HG03095 (cell line): ENCODE data around the gene NDUFAF5.

Experiments used
- ATAC-seq: cut with Tn5 transposase; IDR thresholded peaks from one replicate; pipeline ENCODE4 v1.9.1; 2021; ENCODE audit warnings: moderate library complexity; ENCODE audit not compliant: unreplicated experiment

The NDUFAF5 gene

GRCh38 chr20:13775867-13776266 lies 9.0 kb upstream of the NDUFAF5 start:
- ATAC-seq: no peak

- ATAC-seq: no peak
Observed at GRCh38 chr20:13777171-13777601, 7.6 kb upstream of the NDUFAF5 start.

- ATAC-seq: peak; percentile 37
Observed at GRCh38 chr20:13778827-13779226, 6.0 kb upstream of the NDUFAF5 start.

- ATAC-seq: no peak
Observed at GRCh38 chr20:13783528-13783927, 1.3 kb upstream of the NDUFAF5 start.

GRCh38 chr20:13784271-13784892 lies 446 bp upstream of the NDUFAF5 start:
- peak; percentile 1 for ATAC-seq

- ATAC-seq: no peak
Observed at GRCh38 chr20:13786143-13786828, 1.5 kb downstream of the NDUFAF5 start.

GRCh38 chr20:13788167-13788834 lies 3.5 kb downstream of the NDUFAF5 start:
- ATAC-seq: no peak

GRCh38 chr20:13790708-13791107 lies 5.9 kb downstream of the NDUFAF5 start:
- ATAC-seq: no peak

- no peak for ATAC-seq
Observed at GRCh38 chr20:13791540-13792459, 7.0 kb downstream of the NDUFAF5 start.

- ATAC-seq: no peak
Observed at GRCh38 chr20:13793001-13793400, 8.2 kb downstream of the NDUFAF5 start.

- ATAC-seq: no peak
Observed at GRCh38 chr20:13794667-13795066, 9.8 kb downstream of the NDUFAF5 start.

- ATAC-seq: no peak
Observed at GRCh38 chr20:13799040-13799439, 14.2 kb downstream of the NDUFAF5 start.

GRCh38 chr20:13799974-13800373 lies 15.1 kb downstream of the NDUFAF5 start:
- ATAC-seq: no peak

- ATAC-seq: no peak
Observed at GRCh38 chr20:13800728-13801134, 15.9 kb downstream of the NDUFAF5 start.

GRCh38 chr20:13809373-13809772 lies 24.5 kb downstream of the NDUFAF5 start:
- no peak for ATAC-seq

- ATAC-seq: no peak
Observed at GRCh38 chr20:13809855-13810254, 25.0 kb downstream of the NDUFAF5 start.

GRCh38 chr20:13810446-13810845 lies 25.6 kb downstream of the NDUFAF5 start:
- ATAC-seq: no peak

- ATAC-seq: no peak
Observed at GRCh38 chr20:13813910-13814309, 29.1 kb downstream of the NDUFAF5 start.

GRCh38 chr20:13814672-13815071 lies 29.8 kb downstream of the NDUFAF5 start:
- ATAC-seq: no peak

- no peak for ATAC-seq
Observed at GRCh38 chr20:13816757-13817156, 31.9 kb downstream of the NDUFAF5 start.

GRCh38 chr20:13817342-13817741 lies 32.5 kb downstream of the NDUFAF5 start:
- ATAC-seq: no peak
